Fibroblast of upper back skin (primary cell): ENCODE measurements around the gene DPP6.
"Not testable (repeated sequence)": the region's sequence is repeated elsewhere in the genome, so short reads cannot be mapped to it uniquely, and the experiment has no call there.

Experiments
- DNase-seq: peaks from one replicate; pipeline ENCODE4 v3.0.0-alpha.2; 2013

The DPP6 gene

GRCh38 chr7:154051643-154052529 lies at the start of gene DPP6:
DPP6 (plus strand) TSS chr7:154052398.
- not testable (repeated sequence) for DNase-seq

GRCh38 chr7:154009423-154009911 lies 42.7 kb upstream of the DPP6 start:
- DNase-seq: not testable (repeated sequence)

GRCh38 chr7:154010726-154011568 lies 41.3 kb upstream of the DPP6 start:
- not testable (repeated sequence) for DNase-seq

GRCh38 chr7:154012800-154013199 lies 39.4 kb upstream of the DPP6 start:
- DNase-seq: not testable (repeated sequence)

GRCh38 chr7:154015636-154016035 lies 36.6 kb upstream of the DPP6 start:
- not testable (repeated sequence) for DNase-seq

- DNase-seq: not testable (repeated sequence)
These were observed 33.8 kb upstream of the DPP6 start for GRCh38 chr7:154018354-154018753.

GRCh38 chr7:154027805-154028204 lies 24.4 kb upstream of the DPP6 start:
- DNase-seq: not testable (repeated sequence)

- not testable (repeated sequence) for DNase-seq
These were observed 21.6 kb upstream of the DPP6 start for GRCh38 chr7:154030476-154031080.

- not testable (repeated sequence) for DNase-seq
These were observed 12.6 kb upstream of the DPP6 start for GRCh38 chr7:154039466-154040165.

GRCh38 chr7:154050394-154050793 lies 1.8 kb upstream of the DPP6 start:
- not testable (repeated sequence) for DNase-seq

GRCh38 chr7:154051006-154051642 lies 1.1 kb upstream of the DPP6 start:
- DNase-seq: not testable (repeated sequence)

GRCh38 chr7:154052530-154053252 lies 493 bp downstream of the DPP6 start:
- not testable (repeated sequence) for DNase-seq

GRCh38 chr7:154053466-154054312 lies 1.5 kb downstream of the DPP6 start:
- not testable (repeated sequence) for DNase-seq

GRCh38 chr7:154054664-154055063 lies 2.5 kb downstream of the DPP6 start:
- DNase-seq: not testable (repeated sequence)

- peak; percentile 13 for DNase-seq
These were observed 3.4 kb downstream of the DPP6 start for GRCh38 chr7:154055491-154056106.

- DNase-seq: not testable (repeated sequence)
These were observed 6.6 kb downstream of the DPP6 start for GRCh38 chr7:154058783-154059182.

- DNase-seq: not testable (repeated sequence)
These were observed 8.4 kb downstream of the DPP6 start for GRCh38 chr7:154060551-154060950.

- peak; percentile 0 for DNase-seq
These were observed 19.6 kb downstream of the DPP6 start for GRCh38 chr7:154071833-154072232.

GRCh38 chr7:154072395-154073181 lies 20.4 kb downstream of the DPP6 start:
- DNase-seq: not testable (repeated sequence)
